ENCODE results near the gene IL1B.

GRCh38 chr2:112835061-112835501 is 1.5 kb downstream of the IL1B start:
- no peak for TF ChIP-seq CTCF (IDR thresholded peaks at IDR 0.05)
- TF ChIP-seq POLR2A (IDR thresholded peaks at IDR 0.05): no peak
- no peak for TF ChIP-seq EP300 (IDR thresholded peaks at IDR 0.05)
